ENCODE data around the gene CYSLTR2. TPM values are rescaled to one million over a fixed set of nuclear protein-coding genes. Genes with fewer than 3 reads are reported as not detected.
A peak's percentile ranks its signal among the peaks of the same experiment; 100 is the strongest.

The CYSLTR2 gene
- total RNA-seq, 2 donors from 2014 or later, result 0.10 to 0.80 TPM

DNA sequence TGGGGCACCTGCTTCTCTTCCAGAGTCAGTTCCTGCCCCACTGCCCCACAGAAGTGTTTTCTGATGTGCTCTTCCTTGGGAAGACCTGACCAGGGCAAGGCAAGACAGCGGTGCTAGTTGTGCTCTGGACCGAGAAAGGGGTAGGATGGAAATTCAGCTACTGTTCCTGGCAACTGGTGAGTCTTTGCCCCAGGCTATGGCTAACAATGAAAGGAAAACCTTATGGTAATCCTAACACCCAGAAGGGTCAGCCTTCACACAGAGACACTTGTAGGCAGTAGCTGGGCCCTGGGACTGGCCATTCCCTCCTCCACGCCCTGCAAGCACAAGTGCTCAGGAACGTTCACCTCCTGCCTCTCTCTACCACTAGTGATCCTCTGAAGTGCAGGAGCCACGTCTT, 9.6 kb upstream of the CYSLTR2 start:
- no peak overlapping the region for H3K9ac ChIP-seq (ENCODE audit: low read depth in 2 of 2, low read length in 2 of 2)
- H3K27me3 ChIP-seq, result no peaks in the 10 kb centered on the region
- intact Hi-C loops (cut with DNase I), result no loop called here
- no peaks in the 10 kb centered on the region for H3K9me3 ChIP-seq
- no peak overlapping the region for H3K4me3 ChIP-seq
- TF ChIP-seq CTCF (IDR thresholded peaks at IDR 0.05), result no peak
- no peak for DNase-seq
- H3K4me1 ChIP-seq, result no peaks in the 10 kb centered on the region
- no peak overlapping the region for H3K27ac ChIP-seq
- no peaks in the 10 kb centered on the region for H3K36me3 ChIP-seq

DNA sequence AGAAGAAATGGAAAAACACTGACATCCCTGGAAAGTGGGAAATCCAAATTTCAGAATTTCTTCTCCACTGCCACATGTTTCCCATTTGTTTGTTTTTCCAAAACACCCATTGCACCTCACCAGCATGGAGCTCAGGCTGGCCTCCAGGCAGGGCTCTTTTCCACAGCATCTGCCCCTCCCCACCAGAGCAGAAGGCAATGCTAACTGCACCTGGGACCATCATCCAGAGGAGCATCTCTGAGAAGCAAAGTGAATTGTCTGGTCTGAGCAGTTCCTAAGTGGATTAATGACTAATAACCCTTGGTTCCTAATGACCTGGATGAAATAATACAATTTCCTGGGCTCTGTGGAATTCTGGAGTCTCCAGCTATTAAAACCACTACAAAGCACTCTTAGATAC, 8.8 kb upstream of the CYSLTR2 start:
- Histone ChIP-seq H3K27ac (no peak overlapping the region), H3K9me3 (no peaks in the 10 kb centered on the region), H3K27me3 (no peaks in the 10 kb centered on the region), H3K9ac (ENCODE audit: low read depth in 2 of 2, low read length in 2 of 2) (no peak overlapping the region), H3K4me1 (no peaks in the 10 kb centered on the region), H3K36me3 (no peaks in the 10 kb centered on the region), H3K4me3 (no peak overlapping the region)
- intact Hi-C loops (cut with DNase I), result loop anchor here (5.0 kb wide), 1 partner anchor 48 kb away; no protein-coding TSS in a partner anchor
- TF ChIP-seq CTCF (IDR thresholded peaks at IDR 0.05), result no peak
- no peak for DNase-seq

GRCh38 chr13:48645845-48646244, 7.9 kb upstream of the CYSLTR2 start:
- no peak for TF ChIP-seq CTCF (IDR thresholded peaks at IDR 0.05)
- Histone ChIP-seq H3K27ac (no peak overlapping the region), H3K4me3 (no peak overlapping the region), H3K36me3 (no peaks in the 10 kb centered on the region), H3K27me3 (no peaks in the 10 kb centered on the region), H3K9me3 (no peaks in the 10 kb centered on the region), H3K4me1 (no peaks in the 10 kb centered on the region), H3K9ac (ENCODE audit: low read depth in 2 of 2, low read length in 2 of 2) (no peak overlapping the region)
- intact Hi-C loops (cut with DNase I), result loop anchor here (5.0 kb wide), 1 partner anchor 49 kb away; no protein-coding TSS in a partner anchor
- no peak for DNase-seq

DNA sequence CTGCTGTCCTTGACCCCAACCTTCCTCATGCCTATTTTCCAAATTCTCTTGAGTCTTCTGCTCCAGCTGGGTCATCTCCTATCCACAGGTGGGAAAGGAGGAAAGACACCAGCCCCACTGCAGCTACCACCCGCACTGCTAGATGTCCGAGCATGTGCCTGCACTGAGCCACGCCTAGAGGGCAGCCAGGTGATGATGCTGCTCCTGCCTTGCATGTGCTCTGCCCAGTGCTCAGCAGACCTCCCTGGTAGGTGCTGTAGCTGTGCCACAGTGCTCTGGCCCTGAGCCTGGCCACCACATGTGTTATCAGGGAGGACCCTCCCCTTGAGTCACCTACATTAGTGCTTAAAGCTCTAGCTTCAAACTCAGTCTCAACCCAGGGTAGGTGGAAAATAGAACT, 6.9 kb upstream of the CYSLTR2 start:
- no peak for TF ChIP-seq CTCF (IDR thresholded peaks at IDR 0.05)

DNA sequence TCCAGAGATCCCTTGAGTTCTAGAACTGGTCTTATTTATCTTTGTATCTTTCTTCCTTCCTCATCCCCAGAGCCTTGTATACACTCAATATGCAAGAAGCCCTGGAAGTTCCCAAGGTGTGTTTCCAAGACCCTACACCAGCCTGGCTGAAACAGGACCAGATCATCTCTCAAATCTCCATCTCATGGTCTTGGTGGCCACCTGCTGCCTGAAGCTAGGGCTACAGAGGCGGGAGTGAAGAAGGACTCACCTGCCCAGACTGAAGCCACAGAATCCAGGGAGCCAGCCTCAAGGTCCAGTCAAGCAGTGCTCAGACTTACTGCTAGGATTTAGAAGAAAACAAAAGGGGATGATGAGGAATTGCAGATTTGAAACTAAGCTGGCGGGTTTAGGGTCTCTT, 6.1 kb upstream of the CYSLTR2 start:
- Histone ChIP-seq H3K9ac (ENCODE audit: low read depth in 2 of 2, low read length in 2 of 2) (no peak overlapping the region), H3K4me1 (no peaks in the 10 kb centered on the region), H3K27me3 (no peaks in the 10 kb centered on the region), H3K4me3 (no peak overlapping the region), H3K9me3 (no peaks in the 10 kb centered on the region), H3K27ac (no peak overlapping the region), H3K36me3 (no peaks in the 10 kb centered on the region)
- DNase-seq, result no peak
- peak; percentile 20 for TF ChIP-seq CTCF (IDR thresholded peaks at IDR 0.05)
- intact Hi-C loops (cut with DNase I), result loop anchor here (5.0 kb wide), 1 partner anchor 50 kb away; no protein-coding TSS in a partner anchor

More for the DNA sequence above, 6.9 kb upstream of the CYSLTR2 start:
- Histone ChIP-seq H3K9me3 (no peaks in the 10 kb centered on the region), H3K36me3 (no peaks in the 10 kb centered on the region), H3K27me3 (no peaks in the 10 kb centered on the region), H3K9ac (ENCODE audit: low read depth in 2 of 2, low read length in 2 of 2) (no peak overlapping the region), H3K4me3 (no peak overlapping the region), H3K27ac (no peak overlapping the region), H3K4me1 (no peaks in the 10 kb centered on the region)
- intact Hi-C loops (cut with DNase I), result loop anchor here (5.0 kb wide), 1 partner anchor 49 kb away; no protein-coding TSS in a partner anchor
- DNase-seq, result no peak

All from colonic mucosa (tissue), 4 donors.